ENCODE measurements around the gene BRPF3.

The BRPF3 gene

DNA sequence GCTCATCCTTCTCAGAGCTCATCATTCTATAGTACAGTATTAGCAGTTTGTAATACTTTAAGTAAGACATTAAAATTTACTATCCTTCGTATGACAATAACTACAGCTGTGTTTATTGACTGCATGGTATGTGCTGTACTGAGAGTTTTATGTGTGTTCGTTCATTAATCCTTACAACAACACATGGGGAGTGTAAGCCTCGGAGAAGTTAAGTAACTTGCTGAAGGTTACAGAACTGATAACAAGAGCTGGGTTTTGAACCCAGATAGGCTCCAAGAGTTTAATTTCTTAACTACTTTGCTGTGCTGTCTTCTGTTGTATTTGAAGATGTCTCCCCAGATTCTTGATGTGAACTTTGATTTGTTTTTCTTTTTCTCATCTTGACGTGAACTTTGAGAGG is 23.7 kb downstream of the BRPF3 start:
- H3K27me3 ChIP-seq (ENCODE audit: control insufficient read depth in 1 of 2, insufficient read depth in 2 of 2, low read length in 2 of 2) = no peaks in the 10 kb centered on the region
- no peaks in the 10 kb centered on the region for H3K4me1 ChIP-seq (ENCODE audit: insufficient read depth, low read length)
- H3K9ac ChIP-seq (ENCODE audit: low read length) = no peak overlapping the region
- H3K27ac ChIP-seq (ENCODE audit: low read depth, low read length) = no peak overlapping the region
- peaks cover 70% of the 10 kb centered on the region for H3K36me3 ChIP-seq (ENCODE audit: insufficient read depth, low read length)
- H3K4me3 ChIP-seq (ENCODE audit: low read depth in 1 of 2, low read length in 2 of 2) = no peak overlapping the region
- no peaks in the 10 kb centered on the region for H3K9me3 ChIP-seq (ENCODE audit: low read length)

- Histone ChIP-seq H3K4me3 (ENCODE audit: low read depth in 1 of 2, low read length in 2 of 2) (no peak overlapping the region), H3K36me3 (ENCODE audit: insufficient read depth, low read length) (peaks cover 68% of the 10 kb centered on the region), H3K4me1 (ENCODE audit: insufficient read depth, low read length) (no peaks in the 10 kb centered on the region), H3K9me3 (ENCODE audit: low read length) (no peaks in the 10 kb centered on the region), H3K27ac (ENCODE audit: low read depth, low read length) (no peak overlapping the region), H3K9ac (ENCODE audit: low read length) (no peak overlapping the region), H3K27me3 (ENCODE audit: control insufficient read depth in 1 of 2, insufficient read depth in 2 of 2, low read length in 2 of 2) (no peaks in the 10 kb centered on the region)
Observed at GRCh38 chr6:36221674-36222073, 25.1 kb downstream of the BRPF3 start.

GRCh38 chr6:36222924-36223323 is 26.4 kb downstream of the BRPF3 start:
- H3K9me3 ChIP-seq (ENCODE audit: low read length) = no peaks in the 10 kb centered on the region
- H3K36me3 ChIP-seq (ENCODE audit: insufficient read depth, low read length) = peaks cover 68% of the 10 kb centered on the region
- H3K4me1 ChIP-seq (ENCODE audit: insufficient read depth, low read length) = no peaks in the 10 kb centered on the region
- H3K27me3 ChIP-seq (ENCODE audit: control insufficient read depth in 1 of 2, insufficient read depth in 2 of 2, low read length in 2 of 2) = no peaks in the 10 kb centered on the region
- no peak overlapping the region for H3K27ac ChIP-seq (ENCODE audit: low read depth, low read length)
- no peak overlapping the region for H3K4me3 ChIP-seq (ENCODE audit: low read depth in 1 of 2, low read length in 2 of 2)
- H3K9ac ChIP-seq (ENCODE audit: low read length) = no peak overlapping the region

DNA sequence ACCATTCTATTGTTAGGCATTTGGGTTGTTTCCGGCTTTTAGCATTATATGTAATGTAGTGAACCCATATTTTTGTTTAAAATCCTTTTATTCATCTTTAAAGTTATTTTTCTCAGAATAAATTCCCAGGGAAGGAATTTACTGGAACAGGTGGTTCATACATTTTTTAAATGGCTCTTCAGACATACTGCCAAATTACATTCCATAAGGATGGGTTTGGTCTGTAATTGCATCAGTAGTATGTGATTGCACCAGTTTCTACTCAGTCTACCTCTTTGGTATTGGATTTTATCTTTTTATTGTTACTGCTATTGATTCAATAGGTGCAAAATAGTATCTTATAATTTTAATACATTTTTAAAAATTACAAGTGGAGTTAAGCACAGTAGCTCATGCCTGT is 27.2 kb downstream of the BRPF3 start:
- H3K9me3 ChIP-seq (ENCODE audit: low read length) = no peaks in the 10 kb centered on the region
- H3K27me3 ChIP-seq (ENCODE audit: control insufficient read depth in 1 of 2, insufficient read depth in 2 of 2, low read length in 2 of 2) = no peaks in the 10 kb centered on the region
- no peak overlapping the region for H3K9ac ChIP-seq (ENCODE audit: low read length)
- H3K36me3 ChIP-seq (ENCODE audit: insufficient read depth, low read length) = peaks cover 68% of the 10 kb centered on the region
- H3K4me1 ChIP-seq (ENCODE audit: insufficient read depth, low read length) = no peaks in the 10 kb centered on the region
- no peak overlapping the region for H3K27ac ChIP-seq (ENCODE audit: low read depth, low read length)
- no peak overlapping the region for H3K4me3 ChIP-seq (ENCODE audit: low read depth in 1 of 2, low read length in 2 of 2)

GRCh38 chr6:36224918-36225461 is 28.4 kb downstream of the BRPF3 start:
- Histone ChIP-seq H3K9me3 (ENCODE audit: low read length) (no peaks in the 10 kb centered on the region), H3K4me3 (ENCODE audit: low read depth in 1 of 2, low read length in 2 of 2) (no peak overlapping the region), H3K9ac (ENCODE audit: low read length) (no peak overlapping the region), H3K36me3 (ENCODE audit: insufficient read depth, low read length) (peaks cover 68% of the 10 kb centered on the region), H3K27me3 (ENCODE audit: control insufficient read depth in 1 of 2, insufficient read depth in 2 of 2, low read length in 2 of 2) (no peaks in the 10 kb centered on the region), H3K4me1 (ENCODE audit: insufficient read depth, low read length) (no peaks in the 10 kb centered on the region), H3K27ac (ENCODE audit: low read depth, low read length) (no peak overlapping the region)

- H3K36me3 ChIP-seq (ENCODE audit: insufficient read depth, low read length) = peaks cover 74% of the 10 kb centered on the region
- no peaks in the 10 kb centered on the region for H3K9me3 ChIP-seq (ENCODE audit: low read length)
- H3K27ac ChIP-seq (ENCODE audit: low read depth, low read length) = no peak overlapping the region
- no peaks in the 10 kb centered on the region for H3K27me3 ChIP-seq (ENCODE audit: control insufficient read depth in 1 of 2, insufficient read depth in 2 of 2, low read length in 2 of 2)
- no peak overlapping the region for H3K4me3 ChIP-seq (ENCODE audit: low read depth in 1 of 2, low read length in 2 of 2)
- no peaks in the 10 kb centered on the region for H3K4me1 ChIP-seq (ENCODE audit: insufficient read depth, low read length)
- H3K9ac ChIP-seq (ENCODE audit: low read length) = no peak overlapping the region
Observed at GRCh38 chr6:36226438-36227047, 30.0 kb downstream of the BRPF3 start.

GRCh38 chr6:36227379-36228228 is 31.1 kb downstream of the BRPF3 start:
- no peak overlapping the region for H3K9ac ChIP-seq (ENCODE audit: low read length)
- H3K4me3 ChIP-seq (ENCODE audit: low read depth in 1 of 2, low read length in 2 of 2) = no peak overlapping the region
- no peaks in the 10 kb centered on the region for H3K9me3 ChIP-seq (ENCODE audit: low read length)
- no peaks in the 10 kb centered on the region for H3K4me1 ChIP-seq (ENCODE audit: insufficient read depth, low read length)
- peaks cover 77% of the 10 kb centered on the region for H3K36me3 ChIP-seq (ENCODE audit: insufficient read depth, low read length)
- H3K27ac ChIP-seq (ENCODE audit: low read depth, low read length) = no peak overlapping the region
- H3K27me3 ChIP-seq (ENCODE audit: control insufficient read depth in 1 of 2, insufficient read depth in 2 of 2, low read length in 2 of 2) = no peaks in the 10 kb centered on the region

DNA sequence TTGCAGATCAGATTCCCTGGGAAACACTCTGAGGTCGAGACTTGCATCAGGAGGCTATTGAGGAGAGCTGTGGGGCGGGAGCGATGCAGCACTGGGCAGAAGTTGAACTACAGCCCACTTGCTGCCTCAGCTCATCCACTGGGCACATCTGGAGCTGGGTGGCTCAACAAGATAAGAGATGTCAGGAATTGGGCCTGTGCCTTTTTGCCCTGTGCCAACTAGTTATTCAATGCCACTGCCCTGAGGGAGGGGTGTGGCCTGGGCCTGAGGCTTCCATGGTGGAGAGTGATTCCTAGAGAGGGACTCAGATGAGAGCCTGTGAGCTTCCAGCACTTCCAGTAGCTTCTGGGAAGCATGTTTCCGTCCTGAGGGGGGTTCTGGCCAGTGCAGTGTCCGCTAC is 32.7 kb downstream of the BRPF3 start:
- no peak overlapping the region for H3K9ac ChIP-seq (ENCODE audit: low read length)
- no peaks in the 10 kb centered on the region for H3K9me3 ChIP-seq (ENCODE audit: low read length)
- no peaks in the 10 kb centered on the region for H3K27me3 ChIP-seq (ENCODE audit: control insufficient read depth in 1 of 2, insufficient read depth in 2 of 2, low read length in 2 of 2)
- no peaks in the 10 kb centered on the region for H3K4me1 ChIP-seq (ENCODE audit: insufficient read depth, low read length)
- H3K36me3 ChIP-seq (ENCODE audit: insufficient read depth, low read length) = peaks cover 90% of the 10 kb centered on the region
- H3K4me3 ChIP-seq (ENCODE audit: low read depth in 1 of 2, low read length in 2 of 2) = no peak overlapping the region
- no peak overlapping the region for H3K27ac ChIP-seq (ENCODE audit: low read depth, low read length)

DNA sequence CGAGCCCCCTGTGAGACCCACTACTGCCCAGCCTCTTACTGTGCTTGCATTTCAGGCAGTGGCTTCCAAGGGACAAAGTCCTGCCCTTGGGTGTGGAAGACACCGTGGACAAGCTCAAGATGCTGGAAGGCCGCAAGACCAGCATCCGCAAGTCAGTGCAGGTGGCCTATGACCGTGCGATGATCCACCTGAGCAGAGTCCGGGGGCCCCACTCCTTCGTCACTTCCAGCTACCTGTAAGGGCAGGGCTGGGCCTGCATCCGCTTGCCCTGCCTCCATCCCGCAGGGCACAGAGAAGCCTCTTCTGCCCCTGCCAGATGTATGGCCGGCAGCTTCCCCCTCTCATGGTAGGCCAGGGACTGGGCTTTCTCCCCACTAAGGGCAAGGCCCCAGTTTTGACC is 33.8 kb downstream of the BRPF3 start:
- Histone ChIP-seq H3K4me1 (ENCODE audit: insufficient read depth, low read length) (no peaks in the 10 kb centered on the region), H3K27ac (ENCODE audit: low read depth, low read length) (no peak overlapping the region), H3K36me3 (ENCODE audit: insufficient read depth, low read length) (peaks cover 79% of the 10 kb centered on the region), H3K9ac (ENCODE audit: low read length) (no peak overlapping the region), H3K9me3 (ENCODE audit: low read length) (no peaks in the 10 kb centered on the region), H3K4me3 (ENCODE audit: low read depth in 1 of 2, low read length in 2 of 2) (no peak overlapping the region), H3K27me3 (ENCODE audit: control insufficient read depth in 1 of 2, insufficient read depth in 2 of 2, low read length in 2 of 2) (no peaks in the 10 kb centered on the region)

DNA sequence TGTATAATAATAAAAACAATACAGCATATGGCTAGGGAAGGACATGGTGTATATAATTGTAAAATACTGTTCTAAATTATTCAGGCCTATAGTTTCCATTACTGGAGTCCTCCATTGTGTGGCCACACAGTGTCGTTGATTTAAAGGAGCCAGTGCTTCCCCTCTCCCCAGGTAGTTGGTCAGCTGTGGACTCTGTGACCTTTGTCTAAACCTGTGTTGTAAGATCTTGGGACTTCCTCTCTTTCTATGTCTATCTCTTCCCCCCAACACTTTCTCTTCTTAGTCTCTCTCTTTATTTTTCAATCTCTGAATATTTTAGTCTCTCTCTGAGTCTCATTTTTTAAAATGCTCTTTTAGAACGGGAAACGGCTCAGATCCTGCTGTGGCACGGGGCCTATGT is 35.6 kb downstream of the BRPF3 start:
- no peak overlapping the region for H3K27ac ChIP-seq (ENCODE audit: low read depth, low read length)
- H3K4me1 ChIP-seq (ENCODE audit: insufficient read depth, low read length) = no peaks in the 10 kb centered on the region
- H3K27me3 ChIP-seq (ENCODE audit: control insufficient read depth in 1 of 2, insufficient read depth in 2 of 2, low read length in 2 of 2) = no peaks in the 10 kb centered on the region
- H3K4me3 ChIP-seq (ENCODE audit: low read depth in 1 of 2, low read length in 2 of 2) = no peak overlapping the region
- H3K9me3 ChIP-seq (ENCODE audit: low read length) = no peaks in the 10 kb centered on the region
- H3K36me3 ChIP-seq (ENCODE audit: insufficient read depth, low read length) = peaks cover 66% of the 10 kb centered on the region
- H3K9ac ChIP-seq (ENCODE audit: low read length) = no peak overlapping the region

- Histone ChIP-seq H3K4me1 (ENCODE audit: insufficient read depth, low read length) (no peaks in the 10 kb centered on the region), H3K9me3 (ENCODE audit: low read length) (no peaks in the 10 kb centered on the region), H3K4me3 (ENCODE audit: low read depth in 1 of 2, low read length in 2 of 2) (no peak overlapping the region), H3K9ac (ENCODE audit: low read length) (no peak overlapping the region), H3K27ac (ENCODE audit: low read depth, low read length) (no peak overlapping the region), H3K27me3 (ENCODE audit: control insufficient read depth in 1 of 2, insufficient read depth in 2 of 2, low read length in 2 of 2) (no peaks in the 10 kb centered on the region), H3K36me3 (ENCODE audit: insufficient read depth, low read length) (peaks cover 35% of the 10 kb centered on the region)
Observed at GRCh38 chr6:36235309-36235708, 38.8 kb downstream of the BRPF3 start.
